Right lobe of liver (tissue), 4 donors: ENCODE results near the gene ENTPD1.

ENCODE experiments used
- POLR2A ChIP-seq: fragments of 450-650 bp; IDR thresholded peaks from one replicate; pipeline ENCODE4 v1.6.1; 2017; ENCODE audit warnings: antibody characterized with exemption, mild to moderate bottlenecking
- TF ChIP-seq, protein P1 (sequence below), 4 donors: fragments of 200-600 bp in 3 of 4; fragments of 450-650 bp in 1 of 4; IDR thresholded peaks; one replicate each; pipeline versions ENCODE4 v1.5.1 to v1.8.0; 2016 to 2022; ENCODE audit warnings: antibody characterized with exemption in 4 of 4, mild to moderate bottlenecking in 2 of 4
- donor health status: DM: no; HTN: no; CAD: no.
- donor health status: DM: no; HTN: no; CAD: no.
- donor health status: DM: no; HTN: yes; CAD: no.

GRCh38 chr10:95877881-95878280 is 121.9 kb downstream of the ENTPD1 start:
- TF ChIP-seq, protein P1, sequence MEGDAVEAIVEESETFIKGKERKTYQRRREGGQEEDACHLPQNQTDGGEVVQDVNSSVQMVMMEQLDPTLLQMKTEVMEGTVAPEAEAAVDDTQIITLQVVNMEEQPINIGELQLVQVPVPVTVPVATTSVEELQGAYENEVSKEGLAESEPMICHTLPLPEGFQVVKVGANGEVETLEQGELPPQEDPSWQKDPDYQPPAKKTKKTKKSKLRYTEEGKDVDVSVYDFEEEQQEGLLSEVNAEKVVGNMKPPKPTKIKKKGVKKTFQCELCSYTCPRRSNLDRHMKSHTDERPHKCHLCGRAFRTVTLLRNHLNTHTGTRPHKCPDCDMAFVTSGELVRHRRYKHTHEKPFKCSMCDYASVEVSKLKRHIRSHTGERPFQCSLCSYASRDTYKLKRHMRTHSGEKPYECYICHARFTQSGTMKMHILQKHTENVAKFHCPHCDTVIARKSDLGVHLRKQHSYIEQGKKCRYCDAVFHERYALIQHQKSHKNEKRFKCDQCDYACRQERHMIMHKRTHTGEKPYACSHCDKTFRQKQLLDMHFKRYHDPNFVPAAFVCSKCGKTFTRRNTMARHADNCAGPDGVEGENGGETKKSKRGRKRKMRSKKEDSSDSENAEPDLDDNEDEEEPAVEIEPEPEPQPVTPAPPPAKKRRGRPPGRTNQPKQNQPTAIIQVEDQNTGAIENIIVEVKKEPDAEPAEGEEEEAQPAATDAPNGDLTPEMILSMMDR (IDR thresholded peaks at IDR 0.05) = no peak
- TF ChIP-seq POLR2A = no peak
